Peyer's patch (tissue), 4 donors: Measurements from ENCODE around the gene CDA.

Experiments used
- POLR2A ChIP-seq, 2 donors: fragments of 450-650 bp; IDR thresholded peaks; one replicate each; pipeline ENCODE4 v1.5.1; 2017; ENCODE audit warnings: antibody characterized with exemption in 2 of 2, mild to moderate bottlenecking in 2 of 2, moderate library complexity in 2 of 2
- TF ChIP-seq, protein P1 (sequence below), 6 experiments: fragments of 450-650 bp in 4 of 6; fragments of 200-600 bp in 2 of 6; sonication (generic) in 1 of 6; IDR thresholded peaks; one replicate each; pipeline ENCODE4 v1.5.1; 2017 to 2019; ENCODE audit warnings: antibody characterized with exemption in 6 of 6, mild to moderate bottlenecking in 3 of 6, moderate library complexity in 1 of 6

DNA sequence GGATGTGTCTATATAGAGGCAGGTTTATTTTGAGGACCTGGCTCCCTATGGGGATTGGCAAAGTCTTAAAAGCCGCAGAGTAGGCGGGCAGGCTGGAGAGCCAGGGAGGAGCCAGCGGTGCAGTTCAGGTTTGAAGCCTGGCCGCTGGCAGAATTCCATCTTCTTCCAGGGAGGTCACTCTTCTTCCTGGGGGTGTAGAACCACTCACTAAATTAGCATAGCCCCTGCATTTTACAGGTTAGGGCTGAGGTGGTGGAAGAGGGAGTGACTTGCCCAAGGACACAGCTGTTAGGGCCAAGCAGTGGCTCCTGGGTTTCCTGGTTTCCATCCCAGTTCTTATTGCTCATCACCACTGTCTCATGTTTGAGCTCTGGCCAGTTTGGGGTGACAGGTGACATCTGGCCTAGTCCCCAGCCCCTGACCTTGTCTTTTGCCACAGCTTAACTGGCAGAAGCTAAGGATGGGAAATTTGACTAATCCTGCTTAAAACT is 45.7 kb downstream of the CDA start:
- TF ChIP-seq, protein P1, sequence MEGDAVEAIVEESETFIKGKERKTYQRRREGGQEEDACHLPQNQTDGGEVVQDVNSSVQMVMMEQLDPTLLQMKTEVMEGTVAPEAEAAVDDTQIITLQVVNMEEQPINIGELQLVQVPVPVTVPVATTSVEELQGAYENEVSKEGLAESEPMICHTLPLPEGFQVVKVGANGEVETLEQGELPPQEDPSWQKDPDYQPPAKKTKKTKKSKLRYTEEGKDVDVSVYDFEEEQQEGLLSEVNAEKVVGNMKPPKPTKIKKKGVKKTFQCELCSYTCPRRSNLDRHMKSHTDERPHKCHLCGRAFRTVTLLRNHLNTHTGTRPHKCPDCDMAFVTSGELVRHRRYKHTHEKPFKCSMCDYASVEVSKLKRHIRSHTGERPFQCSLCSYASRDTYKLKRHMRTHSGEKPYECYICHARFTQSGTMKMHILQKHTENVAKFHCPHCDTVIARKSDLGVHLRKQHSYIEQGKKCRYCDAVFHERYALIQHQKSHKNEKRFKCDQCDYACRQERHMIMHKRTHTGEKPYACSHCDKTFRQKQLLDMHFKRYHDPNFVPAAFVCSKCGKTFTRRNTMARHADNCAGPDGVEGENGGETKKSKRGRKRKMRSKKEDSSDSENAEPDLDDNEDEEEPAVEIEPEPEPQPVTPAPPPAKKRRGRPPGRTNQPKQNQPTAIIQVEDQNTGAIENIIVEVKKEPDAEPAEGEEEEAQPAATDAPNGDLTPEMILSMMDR (IDR thresholded peaks at IDR 0.05) = no peak
- no peak for TF ChIP-seq POLR2A (IDR thresholded peaks at IDR 0.05)
